ENCODE data around the gene PLXNA2.
A peak's percentile ranks its signal among the peaks of the same experiment; 100 is the strongest.

The PLXNA2 gene
- 0.80 to 15.3 (median 5.2) reads per million in 18 experiments for total RNA-seq

- peak; percentile 69 to 77 for DNase-seq
These were observed at the start of gene PLXNA2 for GRCh38 chr1:208243967-208244916. PLXNA2 (minus strand) TSS chr1:208244384; CDS start chr1:208217922, 26,462 bp downstream.

GRCh38 chr1:208292908-208293307 is 48.7 kb upstream of the PLXNA2 start:
- DNase-seq = no peak

- DNase-seq = no peak
These were observed 47.9 kb upstream of the PLXNA2 start for GRCh38 chr1:208291923-208292711.

GRCh38 chr1:208291129-208291528 is 46.9 kb upstream of the PLXNA2 start:
- DNase-seq = no peak

GRCh38 chr1:208289716-208290115 is 45.5 kb upstream of the PLXNA2 start:
- DNase-seq = no peak

GRCh38 chr1:208288495-208288894 is 44.3 kb upstream of the PLXNA2 start:
- no peak for DNase-seq

GRCh38 chr1:208280681-208281450 is 36.7 kb upstream of the PLXNA2 start:
- no peak for DNase-seq

GRCh38 chr1:208279826-208280588 is 35.8 kb upstream of the PLXNA2 start:
- no peak for DNase-seq

- no peak for DNase-seq
These were observed 34.5 kb upstream of the PLXNA2 start for GRCh38 chr1:208278638-208279037.

- DNase-seq = no peak
These were observed 32.7 kb upstream of the PLXNA2 start for GRCh38 chr1:208276757-208277435.

GRCh38 chr1:208275083-208275482 is 30.9 kb upstream of the PLXNA2 start:
- DNase-seq = no peak

- DNase-seq = no peak
These were observed 29.3 kb upstream of the PLXNA2 start for GRCh38 chr1:208273386-208274017.

GRCh38 chr1:208272713-208273112 is 28.5 kb upstream of the PLXNA2 start:
- no peak for DNase-seq

GRCh38 chr1:208272311-208272710 is 28.1 kb upstream of the PLXNA2 start:
- no peak for DNase-seq

GRCh38 chr1:208271236-208271635 is 27.1 kb upstream of the PLXNA2 start:
- no peak for DNase-seq

GRCh38 chr1:208270651-208271141 is 26.5 kb upstream of the PLXNA2 start:
- DNase-seq = no peak

- no peak for DNase-seq
These were observed 25.1 kb upstream of the PLXNA2 start for GRCh38 chr1:208269338-208269666.

GRCh38 chr1:208268541-208269337 is 24.6 kb upstream of the PLXNA2 start:
- DNase-seq = no peak

- no peak for DNase-seq
These were observed 21.3 kb upstream of the PLXNA2 start for GRCh38 chr1:208265525-208265924.

GRCh38 chr1:208265122-208265469 is 20.9 kb upstream of the PLXNA2 start:
- no peak for DNase-seq
